HG02981 (cell line): Measurements from ENCODE around the gene CENPVL1.
A peak's percentile ranks its signal among the peaks of the same experiment; 100 is the strongest.
"Not testable (repeated sequence)": the region's sequence is repeated elsewhere in the genome, so short reads cannot be mapped to it uniquely, and the experiment has no call there.

ENCODE experiments used
- ATAC-seq: cut with Tn5 transposase; IDR thresholded peaks from one replicate; pipeline ENCODE4 v1.9.1; 2021; ENCODE audit warnings: mild to moderate bottlenecking, moderate library complexity; ENCODE audit not compliant: unreplicated experiment

The CENPVL1 gene

GRCh38 chrX:51710277-51711164 lies at the start of gene CENPVL1:
CENPVL1 (plus strand) TSS chrX:51710512; CDS start chrX:51710512, 0 bp downstream.
- ATAC-seq: not testable (repeated sequence)

GRCh38 chrX:51665981-51666380 lies 44.3 kb upstream of the CENPVL1 start:
- ATAC-seq: no peak

GRCh38 chrX:51679689-51680433 lies 30.5 kb upstream of the CENPVL1 start:
- ATAC-seq: not testable (repeated sequence)

GRCh38 chrX:51681808-51682719 lies 28.2 kb upstream of the CENPVL1 start:
- ATAC-seq: not testable (repeated sequence)

- not testable (repeated sequence) for ATAC-seq
These were observed 27.6 kb upstream of the CENPVL1 start, which contains the start of gene CENPVL2 for GRCh38 chrX:51682720-51683062. CENPVL2 (minus strand) TSS chrX:51682831; CDS start chrX:51682831, 0 bp downstream.

GRCh38 chrX:51694254-51694653 lies 16.1 kb upstream of the CENPVL1 start:
- no peak for ATAC-seq

GRCh38 chrX:51697397-51697796 lies 12.9 kb upstream of the CENPVL1 start:
- ATAC-seq: no peak

- ATAC-seq: not testable (repeated sequence)
These were observed 2.8 kb downstream of the CENPVL1 start for GRCh38 chrX:51712943-51713647.

GRCh38 chrX:51728202-51728601 lies 17.9 kb downstream of the CENPVL1 start:
- no peak for ATAC-seq

- no peak for ATAC-seq
These were observed 26.8 kb downstream of the CENPVL1 start for GRCh38 chrX:51737091-51737490.

GRCh38 chrX:51742586-51742985 lies 32.3 kb downstream of the CENPVL1 start:
- ATAC-seq: no peak

GRCh38 chrX:51743179-51743957 lies 33.1 kb downstream of the CENPVL1 start, which contains the start of gene GSPT2:
GSPT2 (plus strand) TSS chrX:51743442; CDS start chrX:51743627, 185 bp downstream.
- peak; percentile 97 for ATAC-seq

GRCh38 chrX:51747671-51748070 lies 37.4 kb downstream of the CENPVL1 start:
- no peak for ATAC-seq

GRCh38 chrX:51759055-51759839 lies 48.9 kb downstream of the CENPVL1 start:
- no peak for ATAC-seq

- no peak for ATAC-seq
These were observed 50.3 kb downstream of the CENPVL1 start for GRCh38 chrX:51760657-51761056.
